LoVo (cell line): ENCODE results near the gene ME3.
A peak's percentile ranks its signal among the peaks of the same experiment; 100 is the strongest.
"Not testable (repeated sequence)": the region's sequence is repeated elsewhere in the genome, so short reads cannot be mapped to it uniquely, and the experiment has no call there.

Experiments
- DNase-seq: peaks from one replicate; pipeline ENCODE4 v3.0.0-alpha.2; 2016; ENCODE audit warnings: low spot score

Gene ME3

DNA sequence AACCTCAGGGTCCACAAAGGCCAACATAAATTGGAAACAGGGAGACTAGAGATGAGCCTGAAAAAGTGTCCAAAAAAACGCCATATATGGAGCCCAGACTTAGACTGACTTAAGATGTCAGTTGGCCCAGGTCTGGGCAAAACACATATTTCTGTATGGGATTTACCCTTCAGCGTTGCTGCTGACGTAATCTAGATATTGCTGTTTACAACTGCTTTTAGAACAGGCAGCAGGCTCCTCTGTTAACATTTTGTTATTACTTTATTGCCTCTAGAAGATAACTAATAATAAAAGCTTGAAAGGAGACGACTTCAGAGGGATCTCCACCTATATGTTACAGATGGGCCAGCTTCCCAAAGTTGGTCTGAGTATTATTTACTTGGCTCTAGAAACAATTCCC is 8.7 kb downstream of the ME3 start:
- no peak for DNase-seq

DNA sequence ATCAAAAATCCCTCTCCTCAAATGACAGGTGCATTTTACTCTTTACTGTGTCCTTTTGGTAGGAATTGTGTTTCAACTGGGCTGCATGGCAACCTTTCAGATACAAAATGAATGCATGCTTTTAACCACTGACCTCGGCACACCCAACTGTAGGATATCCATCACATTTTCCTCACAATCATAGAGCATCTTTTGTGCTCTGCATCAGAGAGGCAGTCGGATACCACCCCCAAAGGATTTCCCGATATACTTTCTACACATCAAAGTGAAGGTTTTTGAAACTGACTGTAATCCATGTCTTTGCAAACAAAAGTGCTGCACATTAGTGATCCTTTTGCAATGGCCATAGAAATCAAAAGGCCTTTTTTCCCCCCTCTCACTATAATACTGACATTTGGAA is 9.1 kb downstream of the ME3 start:
- no peak for DNase-seq

GRCh38 chr11:86660736-86661135 is 11.7 kb downstream of the ME3 start:
- DNase-seq: no peak

DNA sequence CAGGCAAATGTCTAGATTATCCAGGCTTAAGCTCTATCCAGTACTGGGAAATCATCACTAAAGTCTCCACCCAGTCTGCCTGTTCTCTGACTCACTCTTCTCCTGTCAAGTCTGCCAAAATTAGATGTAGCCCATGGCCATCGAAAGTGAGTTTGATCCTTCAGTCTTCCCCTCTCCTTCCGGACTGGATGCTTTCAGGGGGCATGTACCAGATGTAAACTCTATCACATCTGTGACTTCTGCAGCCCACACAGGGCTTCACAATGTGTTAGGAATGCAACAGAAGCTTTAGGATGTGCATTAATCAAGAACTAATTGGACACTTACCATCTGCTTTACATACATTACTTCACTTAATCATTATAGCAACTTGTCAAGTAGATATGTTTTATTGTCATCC is 12.3 kb downstream of the ME3 start:
- DNase-seq: no peak

DNA sequence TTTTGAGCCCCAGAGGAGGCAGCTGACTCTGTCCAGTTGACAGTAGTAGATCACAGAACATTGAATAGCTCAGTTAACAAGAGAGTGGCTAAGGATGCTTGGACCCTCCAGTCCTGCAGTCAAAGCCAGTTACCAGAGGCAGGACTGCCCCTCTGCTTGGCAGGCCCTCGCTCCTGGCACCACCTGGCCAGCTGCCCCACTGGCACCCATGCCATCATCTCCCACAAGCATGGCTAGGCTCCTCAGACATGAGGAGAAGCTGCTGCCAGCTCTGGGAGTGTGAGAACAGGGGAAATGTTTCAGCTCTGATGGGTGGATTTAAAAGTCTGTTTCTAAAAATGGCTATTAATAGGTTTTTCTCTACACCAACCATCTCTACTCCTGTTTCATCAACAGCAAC is 13.9 kb downstream of the ME3 start:
- no peak for DNase-seq

DNA sequence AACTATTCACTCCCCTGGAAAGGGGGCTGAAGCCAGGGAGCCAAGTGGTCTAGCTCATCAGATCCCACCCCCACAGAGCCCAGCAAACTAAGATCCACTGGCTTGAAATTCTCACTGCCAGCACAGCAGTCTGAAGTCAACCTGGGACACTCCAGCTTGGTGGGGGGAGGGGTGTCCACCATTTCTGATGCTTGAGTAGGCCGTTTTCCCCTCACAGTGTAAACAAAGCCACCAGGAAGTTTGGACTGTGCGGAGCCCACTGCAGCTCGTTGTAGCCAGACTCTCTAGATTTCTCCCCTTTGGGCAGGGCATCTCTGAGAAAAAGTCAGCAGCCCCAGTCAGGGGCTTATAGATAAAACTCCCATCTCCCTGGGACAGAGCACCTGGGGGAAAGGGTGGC is 27.2 kb downstream of the ME3 start:
- not testable (repeated sequence) for DNase-seq

GRCh38 chr11:86644291-86644690 is 28.1 kb downstream of the ME3 start:
- no peak for DNase-seq

GRCh38 chr11:86641537-86642261 is 30.7 kb downstream of the ME3 start:
- DNase-seq: no peak

DNA sequence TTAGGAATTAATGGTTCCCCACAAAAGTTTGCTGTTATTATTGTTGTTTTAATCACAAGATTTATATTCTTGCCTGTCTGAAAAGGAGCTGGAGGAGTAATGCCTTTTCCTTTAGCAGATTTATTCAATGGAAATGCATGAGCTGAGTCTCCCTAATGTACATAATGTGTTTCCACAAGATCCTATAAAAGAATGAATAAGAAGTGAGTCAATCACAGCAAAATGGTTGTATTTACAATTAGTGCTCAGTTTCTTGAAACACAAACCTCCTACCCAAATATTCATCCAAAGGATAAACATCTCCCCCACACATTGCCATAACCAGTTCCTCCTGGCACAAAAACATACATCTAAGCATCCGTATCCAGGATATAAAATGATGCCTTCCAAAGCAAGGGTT is 33.3 kb downstream of the ME3 start:
- DNase-seq: no peak

- DNase-seq: no peak
Observed at GRCh38 chr11:86638673-86639072, 33.7 kb downstream of the ME3 start.

DNA sequence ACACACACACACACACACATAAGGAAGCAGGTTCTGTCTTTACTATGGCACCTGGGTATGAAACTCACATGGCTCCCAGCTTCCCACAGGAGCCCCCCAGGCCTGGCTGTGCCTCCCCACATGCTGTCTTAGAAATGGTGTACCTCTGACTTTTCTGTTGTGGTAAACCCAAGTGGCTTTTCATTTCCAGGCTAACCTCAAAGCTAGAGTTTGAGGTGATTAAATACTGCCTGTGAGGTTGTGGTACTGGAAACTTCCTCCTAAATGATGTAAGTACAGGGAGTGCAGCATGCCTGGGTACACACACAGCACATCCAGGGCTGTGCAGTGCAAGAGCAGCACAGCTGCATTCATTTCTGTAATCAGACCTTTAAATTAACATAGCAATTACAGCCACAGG is 34.4 kb downstream of the ME3 start:
- no peak for DNase-seq

GRCh38 chr11:86636275-86636674 is 36.1 kb downstream of the ME3 start:
- no peak for DNase-seq

GRCh38 chr11:86632499-86633269 is 39.7 kb downstream of the ME3 start:
- DNase-seq: peak; percentile 55

- no peak for DNase-seq
Observed at GRCh38 chr11:86630229-86630981, 42.0 kb downstream of the ME3 start.

DNA sequence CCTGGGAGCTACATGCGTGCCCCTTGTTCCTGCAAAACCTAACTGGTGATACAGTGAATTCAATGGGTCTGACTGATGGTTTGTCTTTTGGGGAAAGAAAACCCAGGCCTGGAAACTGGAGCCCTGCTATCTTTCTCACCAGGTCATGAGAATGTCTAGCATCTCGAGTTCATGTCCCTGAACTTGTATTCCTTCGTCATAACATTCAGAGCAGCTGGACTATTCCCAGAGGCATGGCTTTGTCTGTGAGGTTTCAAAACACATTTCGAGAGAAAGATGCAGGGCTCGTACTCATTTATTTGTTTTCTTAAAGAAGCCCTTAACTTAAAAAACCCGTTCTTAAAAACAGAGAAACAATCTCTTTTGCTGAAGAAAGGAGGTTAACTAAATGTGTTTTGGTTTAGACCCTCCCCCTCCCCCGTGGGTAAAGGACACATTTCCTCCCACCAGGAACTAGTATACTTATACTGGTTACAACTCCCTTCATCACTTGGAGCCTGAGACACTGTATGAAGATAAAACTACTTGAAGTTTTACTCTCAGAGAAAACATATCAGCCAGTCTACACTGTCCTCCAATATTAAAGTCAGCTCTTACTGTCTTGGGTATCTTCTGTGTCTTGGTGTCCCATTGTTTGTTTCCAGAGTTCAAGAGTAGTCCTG is 43.2 kb downstream of the ME3 start:
- DNase-seq: no peak

DNA sequence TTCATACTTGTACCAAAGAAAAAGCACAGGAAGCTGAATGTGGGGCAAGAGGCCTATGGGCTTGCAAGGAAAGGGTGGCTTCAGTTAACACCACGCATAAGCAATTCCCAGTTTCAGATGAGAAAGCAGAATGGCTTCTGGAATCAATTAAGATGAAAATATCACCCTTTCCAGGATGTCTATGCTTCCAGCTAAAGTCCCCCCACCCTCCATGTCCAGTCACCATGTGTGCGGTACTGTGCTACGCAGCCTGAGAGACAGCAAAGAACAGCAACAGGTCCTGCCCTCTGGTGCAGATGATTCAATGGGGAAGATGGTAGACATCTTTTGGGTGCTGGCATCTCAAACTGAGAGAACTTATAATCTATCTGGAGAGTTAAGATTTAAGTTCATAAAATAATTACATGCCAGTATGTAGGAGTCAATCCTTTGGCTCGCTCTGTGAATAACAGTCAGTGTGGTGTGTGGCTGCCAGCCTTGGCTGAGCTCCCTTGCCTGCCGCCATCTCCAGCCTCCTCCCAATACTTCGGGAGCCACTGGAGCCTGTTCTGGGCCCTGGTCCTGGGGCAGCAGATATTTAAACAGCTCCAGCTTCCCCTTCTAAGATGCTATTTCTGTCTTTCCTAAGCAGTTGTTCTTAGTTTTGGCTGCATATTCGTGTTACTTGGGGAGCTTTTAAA is 44.5 kb downstream of the ME3 start:
- DNase-seq: no peak

DNA sequence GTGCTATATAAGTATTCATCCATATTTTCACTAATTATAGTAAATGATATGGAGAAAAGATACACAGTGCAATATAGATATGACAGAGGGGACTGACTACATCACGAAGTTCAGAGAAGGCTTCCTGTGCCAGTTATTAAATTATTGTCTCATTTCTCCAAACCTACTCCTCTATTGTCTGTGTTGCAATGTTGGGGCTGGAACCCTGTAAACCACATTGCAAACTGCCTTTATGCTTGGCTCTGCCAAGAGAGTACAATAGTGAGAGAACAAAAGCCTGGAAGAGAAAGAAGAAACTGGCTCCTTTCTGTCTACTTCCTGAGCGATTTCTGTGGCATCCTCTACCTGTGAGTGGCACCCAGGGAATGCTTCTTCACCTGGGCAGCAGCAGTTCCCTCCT is 46.4 kb downstream of the ME3 start:
- no peak for DNase-seq

GRCh38 chr11:86625544-86625943 is 46.9 kb downstream of the ME3 start:
- DNase-seq: no peak

- no peak for DNase-seq
Observed at GRCh38 chr11:86624366-86624765, 48.0 kb downstream of the ME3 start.

DNA sequence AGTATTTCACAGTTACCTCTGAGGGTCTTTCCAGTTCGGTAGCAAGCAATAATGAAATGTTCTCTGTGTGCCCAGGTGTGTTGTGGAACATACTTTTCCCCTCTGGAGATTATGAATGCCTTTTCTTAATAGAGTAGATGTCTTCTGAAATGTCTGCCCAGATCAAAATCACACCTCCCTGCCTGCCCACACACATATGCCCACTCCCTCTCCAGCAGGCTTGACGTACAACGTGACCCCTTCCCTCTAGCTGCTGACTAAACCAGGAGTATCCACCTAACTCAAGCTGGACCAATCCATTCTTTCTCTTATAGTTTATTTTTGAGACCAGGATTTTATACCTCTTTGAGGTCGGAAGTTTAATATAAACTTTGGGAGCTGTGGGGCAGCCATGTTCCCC is 48.7 kb downstream of the ME3 start:
- no peak for DNase-seq

DNA sequence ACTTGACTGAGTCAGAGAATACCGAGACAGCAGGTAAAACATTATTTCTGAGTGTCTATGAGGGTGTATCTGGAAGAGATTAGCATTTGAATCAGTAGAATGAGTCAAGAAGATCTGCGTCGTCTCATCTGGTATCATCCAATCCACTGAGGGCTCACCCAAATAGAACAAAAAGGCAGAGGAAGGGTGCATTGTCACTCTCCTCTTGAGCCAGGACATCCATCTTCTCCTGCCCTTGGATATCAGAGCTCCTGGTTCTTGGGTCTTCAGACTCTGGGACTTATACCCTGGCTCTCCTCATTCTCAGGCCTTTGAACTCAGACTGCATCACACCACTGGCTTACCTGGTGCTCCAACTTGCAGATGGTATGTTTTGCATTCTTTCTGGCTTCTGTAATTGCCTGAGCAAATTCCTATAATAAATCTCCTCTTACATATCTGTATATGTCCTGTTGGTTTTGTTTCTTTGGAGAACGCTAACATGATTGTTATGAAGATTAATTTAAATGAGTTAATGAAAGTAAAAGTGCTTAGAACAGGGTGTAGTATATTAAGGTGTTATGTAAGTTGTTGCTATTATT is 49.3 kb downstream of the ME3 start:
- DNase-seq: no peak

GRCh38 chr11:86621854-86622253 is 50.6 kb downstream of the ME3 start:
- no peak for DNase-seq
